Vagina (tissue), 2 donors: ENCODE measurements around the gene IFT122.

Experiments
- POLR2A ChIP-seq, 2 donors: fragments of 450-650 bp; IDR thresholded peaks; one replicate each; pipeline ENCODE4 v1.6.1; 2017; ENCODE audit warnings: antibody characterized with exemption in 2 of 2, mild to moderate bottlenecking in 2 of 2, moderate library complexity in 2 of 2
- POLR2AphosphoS5 ChIP-seq, 2 donors: sonication (generic); formaldehyde crosslinking; IDR thresholded peaks; one replicate each; pipeline ENCODE4 v1.9.0; 2017; ENCODE audit warnings: antibody characterized with exemption in 2 of 2, mild to moderate bottlenecking in 2 of 2, low read depth in 1 of 2; ENCODE audit not compliant: insufficient read depth in 1 of 2
- TF ChIP-seq, protein P1 (sequence below), 3 experiments: fragments of 450-650 bp in 2 of 3; fragments of 200-600 bp in 1 of 3; sonication (generic) in 1 of 3; IDR thresholded peaks; one replicate each; pipeline ENCODE4 v1.5.1; 2017 to 2019; ENCODE audit warnings: antibody characterized with exemption in 3 of 3, mild to moderate bottlenecking in 2 of 3, moderate library complexity in 2 of 3

GRCh38 chr3:129475863-129476262 is 35.8 kb downstream of the IFT122 start:
- TF ChIP-seq, protein P1, sequence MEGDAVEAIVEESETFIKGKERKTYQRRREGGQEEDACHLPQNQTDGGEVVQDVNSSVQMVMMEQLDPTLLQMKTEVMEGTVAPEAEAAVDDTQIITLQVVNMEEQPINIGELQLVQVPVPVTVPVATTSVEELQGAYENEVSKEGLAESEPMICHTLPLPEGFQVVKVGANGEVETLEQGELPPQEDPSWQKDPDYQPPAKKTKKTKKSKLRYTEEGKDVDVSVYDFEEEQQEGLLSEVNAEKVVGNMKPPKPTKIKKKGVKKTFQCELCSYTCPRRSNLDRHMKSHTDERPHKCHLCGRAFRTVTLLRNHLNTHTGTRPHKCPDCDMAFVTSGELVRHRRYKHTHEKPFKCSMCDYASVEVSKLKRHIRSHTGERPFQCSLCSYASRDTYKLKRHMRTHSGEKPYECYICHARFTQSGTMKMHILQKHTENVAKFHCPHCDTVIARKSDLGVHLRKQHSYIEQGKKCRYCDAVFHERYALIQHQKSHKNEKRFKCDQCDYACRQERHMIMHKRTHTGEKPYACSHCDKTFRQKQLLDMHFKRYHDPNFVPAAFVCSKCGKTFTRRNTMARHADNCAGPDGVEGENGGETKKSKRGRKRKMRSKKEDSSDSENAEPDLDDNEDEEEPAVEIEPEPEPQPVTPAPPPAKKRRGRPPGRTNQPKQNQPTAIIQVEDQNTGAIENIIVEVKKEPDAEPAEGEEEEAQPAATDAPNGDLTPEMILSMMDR (IDR thresholded peaks at IDR 0.05), result no peak
- TF ChIP-seq POLR2A (IDR thresholded peaks at IDR 0.05) (no peak), POLR2AphosphoS5 (IDR thresholded peaks at IDR 0.05; ENCODE audit: insufficient read depth in 1 of 2, low read depth in 1 of 2) (no peak)
